OCI-LY1 (cell line): Measurements from ENCODE around the gene UMODL1.

ENCODE experiments used
- H2AFZ ChIP-seq: fragments of 200-600 bp; sonication (generic), shearing (Covaris generic); 2 replicates; pipeline ENCODE4 v1.6.0; 2014; ENCODE audit warnings: antibody characterized with exemption, mild to moderate bottlenecking, low read length
- H3F3A ChIP-seq: fragments of 200-600 bp; sonication (generic), shearing (Covaris generic); 2 replicates; pipeline ENCODE4 v1.6.0; 2014; ENCODE audit warnings: mild to moderate bottlenecking, antibody characterized with exemption, low read length, moderate library complexity; ENCODE audit not compliant: insufficient read depth
- H3K27ac ChIP-seq: fragments of 200-600 bp; sonication (generic); 2 replicates; pipeline ENCODE4 v1.5.1; 2014; ENCODE audit warnings: low read length, mixed run types, mild to moderate bottlenecking, low read depth; ENCODE audit not compliant: poor library complexity, severe bottlenecking
- H3K27me3 ChIP-seq: fragments of 200-600 bp; sonication (generic); 2 replicates; pipeline ENCODE4 v1.6.0; 2014; ENCODE audit warnings: antibody characterized with exemption, mild to moderate bottlenecking, low read length, moderate library complexity; ENCODE audit not compliant: insufficient read depth
- H3K36me3 ChIP-seq: fragments of 200-600 bp; sonication (generic); 2 replicates; pipeline ENCODE4 v1.6.1; 2014; ENCODE audit warnings: mild to moderate bottlenecking, antibody characterized with exemption, low read length, moderate library complexity, mixed read lengths; ENCODE audit not compliant: insufficient read depth
- H3K4me1 ChIP-seq: fragments of 200-600 bp; sonication (generic); 2 replicates; pipeline ENCODE4 v1.5.1; 2014; ENCODE audit warnings: mild to moderate bottlenecking, low read length, moderate library complexity; ENCODE audit not compliant: insufficient read depth, severe bottlenecking
- H3K4me2 ChIP-seq: fragments of 200-600 bp; sonication (generic), shearing (Covaris generic); 2 replicates; pipeline ENCODE4 v1.6.1; 2014; ENCODE audit warnings: low read length
- H3K4me3 ChIP-seq: fragments of 200-600 bp; sonication (generic); 2 replicates; pipeline ENCODE4 v1.5.1; 2014; ENCODE audit warnings: low read length, low read depth, mild to moderate bottlenecking, mixed read lengths; ENCODE audit not compliant: poor library complexity, severe bottlenecking
- H3K79me2 ChIP-seq: fragments of 200-600 bp; shearing (Covaris generic); 2 replicates; pipeline ENCODE4 v1.6.1; 2016; ENCODE audit warnings: mixed run types, low read length, mixed read lengths; ENCODE audit not compliant: insufficient read depth
- H3K9ac ChIP-seq: fragments of 200-600 bp; sonication (generic), shearing (Covaris generic); 2 replicates; pipeline ENCODE4 v1.6.1; 2014; ENCODE audit warnings: mild to moderate bottlenecking, low read length, mixed read lengths
- H3K9me2 ChIP-seq: fragments of 200-600 bp; sonication (generic), shearing (Covaris generic); 2 replicates; pipeline ENCODE4 v1.6.1; 2014; ENCODE audit warnings: low read depth, mild to moderate bottlenecking, low read length, mixed read lengths
- H3K9me3 ChIP-seq: fragments of 200-600 bp; shearing (Covaris generic); 2 replicates; pipeline ENCODE4 v1.6.1; 2014; ENCODE audit warnings: low read length, mixed read lengths
- H4K20me1 ChIP-seq: fragments of 200-600 bp; sonication (generic), shearing (Covaris generic); 2 replicates; pipeline ENCODE4 v1.6.0; 2016; ENCODE audit warnings: mild to moderate bottlenecking, low read length; ENCODE audit not compliant: insufficient read depth
- EZH2 ChIP-seq: fragments of 200-600 bp; sonication (generic), shearing (Covaris generic); IDR thresholded peaks from 2 replicates; pipeline ENCODE4 v1.8.0; 2017; ENCODE audit warnings: borderline replicate concordance, mixed run types, mild to moderate bottlenecking, antibody characterized with exemption, low read length, moderate library complexity, mixed read lengths
- TF ChIP-seq, protein P1 (sequence below): fragments of 200-600 bp; sonication (generic), shearing (Covaris generic); IDR thresholded peaks from 2 replicates; pipeline ENCODE4 v1.5.1; 2017; ENCODE audit warnings: mild to moderate bottlenecking, antibody characterized with exemption, low read length, moderate library complexity, mixed read lengths

The UMODL1 gene

DNA sequence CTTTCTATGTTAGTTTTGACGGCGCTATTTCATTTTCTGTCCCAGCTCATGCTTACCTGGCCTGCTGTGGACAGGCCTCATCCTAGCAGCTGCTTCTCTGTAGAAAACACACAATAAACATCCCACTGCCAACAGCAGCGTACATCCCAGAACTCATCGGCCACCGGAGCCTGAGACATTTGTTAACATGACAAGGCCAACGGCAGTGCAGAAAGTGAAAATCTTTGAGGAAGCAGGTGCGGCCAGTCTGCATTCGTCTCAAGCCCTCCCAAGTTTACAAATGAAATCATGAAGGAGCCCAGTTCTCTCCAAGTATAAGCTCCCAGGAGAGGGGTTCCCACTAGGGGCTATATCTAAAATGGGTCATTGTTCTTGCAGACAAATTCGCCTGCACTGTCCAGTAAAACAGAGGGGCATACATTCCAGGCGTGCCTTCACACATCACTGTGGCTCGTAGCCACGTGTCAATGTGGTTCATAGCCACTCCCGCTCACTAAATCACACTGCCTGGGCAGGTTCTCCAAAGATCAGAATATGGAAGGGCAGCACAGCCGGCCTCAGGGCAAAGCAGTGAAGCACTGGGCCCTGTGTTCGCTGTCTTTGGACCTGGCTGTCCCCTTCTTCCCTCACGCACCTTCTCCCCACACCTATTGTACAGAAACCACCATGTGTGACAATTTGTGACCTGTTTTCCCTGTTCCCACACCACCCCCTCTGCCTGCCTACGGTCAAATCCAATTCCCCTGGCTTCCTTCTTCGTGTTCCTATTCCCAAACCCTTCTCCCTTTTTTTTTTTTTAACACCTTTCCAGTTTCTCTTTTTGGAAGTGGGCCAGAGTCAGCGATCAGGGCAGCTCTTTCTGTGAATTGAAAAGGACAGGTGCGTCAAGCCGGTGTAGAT, 120.8 kb downstream of the UMODL1 start:
- Histone ChIP-seq H4K20me1 (no peaks in the 10 kb centered on the region), H3F3A (no peaks in the 10 kb centered on the region), H3K27me3 (no peaks in the 10 kb centered on the region), H3K4me3 (no peak overlapping the region), H3K4me1 (peaks cover 66% of the 10 kb centered on the region), H3K9me2 (no peaks in the 10 kb centered on the region), H2AFZ (no peak overlapping the region), H3K79me2 (no peaks in the 10 kb centered on the region), H3K9ac (no peak overlapping the region), H3K36me3 (no peaks in the 10 kb centered on the region), H3K4me2 (no peak overlapping the region), H3K27ac (no peak overlapping the region), H3K9me3 (peaks cover 1% of the 10 kb centered on the region)
- TF ChIP-seq, protein P1, sequence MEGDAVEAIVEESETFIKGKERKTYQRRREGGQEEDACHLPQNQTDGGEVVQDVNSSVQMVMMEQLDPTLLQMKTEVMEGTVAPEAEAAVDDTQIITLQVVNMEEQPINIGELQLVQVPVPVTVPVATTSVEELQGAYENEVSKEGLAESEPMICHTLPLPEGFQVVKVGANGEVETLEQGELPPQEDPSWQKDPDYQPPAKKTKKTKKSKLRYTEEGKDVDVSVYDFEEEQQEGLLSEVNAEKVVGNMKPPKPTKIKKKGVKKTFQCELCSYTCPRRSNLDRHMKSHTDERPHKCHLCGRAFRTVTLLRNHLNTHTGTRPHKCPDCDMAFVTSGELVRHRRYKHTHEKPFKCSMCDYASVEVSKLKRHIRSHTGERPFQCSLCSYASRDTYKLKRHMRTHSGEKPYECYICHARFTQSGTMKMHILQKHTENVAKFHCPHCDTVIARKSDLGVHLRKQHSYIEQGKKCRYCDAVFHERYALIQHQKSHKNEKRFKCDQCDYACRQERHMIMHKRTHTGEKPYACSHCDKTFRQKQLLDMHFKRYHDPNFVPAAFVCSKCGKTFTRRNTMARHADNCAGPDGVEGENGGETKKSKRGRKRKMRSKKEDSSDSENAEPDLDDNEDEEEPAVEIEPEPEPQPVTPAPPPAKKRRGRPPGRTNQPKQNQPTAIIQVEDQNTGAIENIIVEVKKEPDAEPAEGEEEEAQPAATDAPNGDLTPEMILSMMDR, result no peak
- no peak for TF ChIP-seq EZH2
